Osteoblast (primary cell): ENCODE data around the gene UBFD1. TPM values are rescaled to one million over a fixed set of nuclear protein-coding genes. Genes with fewer than 3 reads are reported as not detected.

Experiments used
- DNase-seq: peaks from one replicate; pipeline ENCODE4 v3.0.0; 2011; ENCODE audit warnings: low spot score, mixed read lengths; ENCODE audit not compliant: insufficient read length; ENCODE audit errors: missing footprints
- H2AFZ ChIP-seq: 2 replicates; pipeline ENCODE4 v1.6.0; 2011; ENCODE audit warnings: mild to moderate bottlenecking, low read length
- H3K27ac ChIP-seq: 2 replicates; pipeline ENCODE4 v1.5.1; 2011; ENCODE audit warnings: mild to moderate bottlenecking, low read depth, low read length, moderate library complexity
- H3K27me3 ChIP-seq: 2 replicates; pipeline ENCODE4 v1.6.0; 2012; ENCODE audit warnings: mild to moderate bottlenecking, control low read depth, inconsistent platforms, low read length, moderate library complexity; ENCODE audit not compliant: insufficient read depth
- H3K36me3 ChIP-seq: 2 replicates; pipeline ENCODE4 v1.5.1; 2011; ENCODE audit warnings: mild to moderate bottlenecking, low read length, control low read depth, moderate library complexity; ENCODE audit not compliant: insufficient read depth
- H3K4me1 ChIP-seq: 2 replicates; pipeline ENCODE4 v1.5.1; 2011; ENCODE audit warnings: mild to moderate bottlenecking, low read length, control low read depth, moderate library complexity; ENCODE audit not compliant: insufficient read depth
- H3K4me2 ChIP-seq: 2 replicates; pipeline ENCODE4 v1.6.0; 2011; ENCODE audit warnings: mild to moderate bottlenecking, low read length; ENCODE audit not compliant: insufficient read depth
- H3K4me3 ChIP-seq: fragments of 200-600 bp; sonication (generic); 3 replicates; pipeline ENCODE4 v1.5.1; 2012; ENCODE audit warnings: mild to moderate bottlenecking, low read length, inconsistent platforms; ENCODE audit not compliant: insufficient read depth
- H3K79me2 ChIP-seq: 2 replicates; pipeline ENCODE4 v1.6.0; 2012; ENCODE audit warnings: mild to moderate bottlenecking, low read length, control low read depth, inconsistent platforms; ENCODE audit not compliant: insufficient read depth
- H3K9me3 ChIP-seq: 2 replicates; pipeline ENCODE4 v1.5.1; 2011; ENCODE audit warnings: low read depth, low read length, control low read depth
- H4K20me1 ChIP-seq: 2 replicates; pipeline ENCODE4 v1.6.0; 2012; ENCODE audit warnings: mild to moderate bottlenecking, low read length, control low read depth; ENCODE audit not compliant: insufficient read depth
- total RNA-seq: library from RNA; depleted of rRNA; stranded (reverse); fragments of >200 nt; gene quantifications from 2 replicates; pipeline ENCODE4 v1.2.3, GENCODE V29; 2012
- TF ChIP-seq, protein P1 (sequence below): IDR thresholded peaks from 2 replicates; pipeline ENCODE4 v1.5.1; 2011; ENCODE audit warnings: mild to moderate bottlenecking, low read depth, low read length, moderate library complexity; ENCODE audit errors: extremely low read depth

The UBFD1 gene
- total RNA-seq, 1 donor = 109 TPM

DNA sequence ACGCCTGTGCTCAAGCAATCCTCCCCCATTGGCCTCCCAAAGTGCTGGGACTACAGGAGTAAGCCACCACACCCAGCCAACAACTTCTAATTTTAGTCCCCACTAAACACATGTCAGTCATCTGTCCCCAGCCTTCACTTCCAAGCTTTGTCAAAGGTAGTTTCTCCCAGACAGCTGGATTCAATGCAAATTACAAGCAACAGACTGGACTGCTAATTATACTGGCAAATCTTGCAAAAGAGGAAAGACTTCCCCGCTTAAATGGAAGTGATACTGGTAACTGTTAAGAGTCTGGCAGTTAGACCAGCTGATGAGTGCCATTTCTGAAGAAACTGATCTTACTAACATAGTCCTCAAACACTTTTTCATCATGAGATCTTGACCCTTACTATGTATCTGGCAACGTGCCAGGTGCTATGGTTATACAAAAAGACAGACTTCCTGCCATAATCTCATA is 39.1 kb upstream of the UBFD1 start:
- no peaks in the 10 kb centered on the region for H3K79me2 ChIP-seq
- TF ChIP-seq, protein P1, sequence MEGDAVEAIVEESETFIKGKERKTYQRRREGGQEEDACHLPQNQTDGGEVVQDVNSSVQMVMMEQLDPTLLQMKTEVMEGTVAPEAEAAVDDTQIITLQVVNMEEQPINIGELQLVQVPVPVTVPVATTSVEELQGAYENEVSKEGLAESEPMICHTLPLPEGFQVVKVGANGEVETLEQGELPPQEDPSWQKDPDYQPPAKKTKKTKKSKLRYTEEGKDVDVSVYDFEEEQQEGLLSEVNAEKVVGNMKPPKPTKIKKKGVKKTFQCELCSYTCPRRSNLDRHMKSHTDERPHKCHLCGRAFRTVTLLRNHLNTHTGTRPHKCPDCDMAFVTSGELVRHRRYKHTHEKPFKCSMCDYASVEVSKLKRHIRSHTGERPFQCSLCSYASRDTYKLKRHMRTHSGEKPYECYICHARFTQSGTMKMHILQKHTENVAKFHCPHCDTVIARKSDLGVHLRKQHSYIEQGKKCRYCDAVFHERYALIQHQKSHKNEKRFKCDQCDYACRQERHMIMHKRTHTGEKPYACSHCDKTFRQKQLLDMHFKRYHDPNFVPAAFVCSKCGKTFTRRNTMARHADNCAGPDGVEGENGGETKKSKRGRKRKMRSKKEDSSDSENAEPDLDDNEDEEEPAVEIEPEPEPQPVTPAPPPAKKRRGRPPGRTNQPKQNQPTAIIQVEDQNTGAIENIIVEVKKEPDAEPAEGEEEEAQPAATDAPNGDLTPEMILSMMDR = no peak
- H3K4me2 ChIP-seq = no peak overlapping the region
- no peaks in the 10 kb centered on the region for H3K4me1 ChIP-seq
- no peak for DNase-seq
- no peaks in the 10 kb centered on the region for H4K20me1 ChIP-seq
- no peaks in the 10 kb centered on the region for H3K27me3 ChIP-seq
- H3K27ac ChIP-seq = no peak overlapping the region
- no peak overlapping the region for H3K4me3 ChIP-seq
- peaks cover 27% of the 10 kb centered on the region for H3K36me3 ChIP-seq
- no peak overlapping the region for H2AFZ ChIP-seq
- H3K9me3 ChIP-seq = no peaks in the 10 kb centered on the region

DNA sequence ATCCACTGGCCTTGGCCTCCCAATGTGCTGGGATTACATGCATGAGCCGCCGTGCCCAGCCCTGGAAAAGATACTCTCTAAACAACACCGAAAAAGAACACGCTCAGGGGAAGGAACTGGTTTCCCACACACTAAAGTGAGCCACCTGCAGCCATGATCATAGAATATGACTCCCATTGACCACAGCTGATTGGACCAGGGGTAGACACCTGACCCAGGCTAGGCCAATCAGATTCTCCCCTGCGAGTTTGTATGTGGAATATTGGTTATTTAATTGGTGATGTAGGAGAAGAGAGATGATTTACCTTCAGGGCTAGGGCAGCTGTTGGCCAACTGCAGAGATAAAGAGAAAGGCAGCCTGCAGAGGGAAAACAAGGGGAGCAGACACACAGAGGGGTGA is 38.2 kb upstream of the UBFD1 start:
- TF ChIP-seq, protein P1 = no peak
- peaks cover 35% of the 10 kb centered on the region for H3K36me3 ChIP-seq
- no peak for DNase-seq
- H3K4me1 ChIP-seq = no peaks in the 10 kb centered on the region
- H3K4me2 ChIP-seq = no peak overlapping the region
- H3K79me2 ChIP-seq = no peaks in the 10 kb centered on the region
- H4K20me1 ChIP-seq = no peaks in the 10 kb centered on the region
- H3K9me3 ChIP-seq = no peaks in the 10 kb centered on the region
- no peak overlapping the region for H3K4me3 ChIP-seq
- no peak overlapping the region for H2AFZ ChIP-seq
- no peaks in the 10 kb centered on the region for H3K27me3 ChIP-seq
- H3K27ac ChIP-seq = no peak overlapping the region

DNA sequence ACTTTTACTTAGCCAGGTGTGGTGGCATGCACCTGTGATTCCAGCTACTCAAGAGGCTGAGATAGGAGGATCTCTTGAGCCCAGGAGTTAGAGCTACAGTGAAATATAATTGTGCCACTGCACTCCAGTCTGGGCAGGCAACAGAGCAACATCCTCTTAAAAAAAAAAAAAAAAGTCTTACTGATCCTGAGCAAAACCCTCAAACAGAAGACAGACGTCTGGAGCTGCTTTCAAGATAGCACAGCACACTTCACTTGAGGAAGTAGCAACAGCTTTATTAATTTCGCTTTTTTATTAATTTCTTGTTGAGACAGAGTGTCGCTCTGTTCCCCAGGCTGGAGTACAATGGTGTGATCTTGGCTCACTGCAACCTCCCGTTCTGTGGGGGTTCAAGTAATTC is 37.0 kb upstream of the UBFD1 start:
- TF ChIP-seq, protein P1 = no peak
- DNase-seq = no peak
- H3K79me2 ChIP-seq = no peaks in the 10 kb centered on the region
- H3K27ac ChIP-seq = no peak overlapping the region
- no peak overlapping the region for H2AFZ ChIP-seq
- H4K20me1 ChIP-seq = no peaks in the 10 kb centered on the region
- no peak overlapping the region for H3K4me3 ChIP-seq
- no peaks in the 10 kb centered on the region for H3K4me1 ChIP-seq
- H3K4me2 ChIP-seq = no peak overlapping the region
- peaks cover 38% of the 10 kb centered on the region for H3K36me3 ChIP-seq
- H3K9me3 ChIP-seq = no peaks in the 10 kb centered on the region
- H3K27me3 ChIP-seq = no peaks in the 10 kb centered on the region

DNA sequence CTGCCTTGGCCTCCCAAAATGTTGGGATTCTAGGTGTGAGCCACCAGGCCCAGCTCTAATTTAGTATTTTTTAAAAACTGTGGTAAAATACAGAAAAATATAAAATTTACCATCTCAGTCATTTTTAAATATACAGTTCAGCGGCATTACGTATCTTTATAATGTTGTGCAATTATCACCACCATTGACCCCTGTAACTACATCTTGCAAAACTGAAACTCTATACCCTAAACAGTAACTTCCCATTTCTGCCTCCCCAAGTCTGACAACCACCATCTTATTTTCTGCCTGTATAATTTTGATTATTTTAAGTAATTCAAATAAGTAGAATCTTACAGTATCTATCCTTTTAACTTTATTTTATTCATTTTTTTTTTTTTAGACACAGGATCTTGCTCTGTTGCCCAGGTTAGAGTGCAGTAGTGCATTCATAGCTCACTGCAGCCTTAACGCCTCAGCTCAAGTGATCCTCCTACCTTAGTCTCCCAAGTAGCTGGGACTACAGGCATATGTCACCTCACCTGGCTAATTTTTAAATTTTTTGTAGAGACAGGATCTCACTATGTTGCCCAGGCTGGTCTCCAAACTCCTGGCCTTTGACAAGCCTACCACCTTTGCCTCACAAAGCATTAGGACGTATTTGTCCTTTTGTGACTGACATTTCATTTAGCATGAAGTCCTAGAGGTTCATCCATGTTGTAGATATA is 36.3 kb upstream of the UBFD1 start:
- Histone ChIP-seq H3K4me2 (no peak overlapping the region), H2AFZ (no peak overlapping the region), H4K20me1 (no peaks in the 10 kb centered on the region), H3K4me1 (no peaks in the 10 kb centered on the region), H3K79me2 (no peaks in the 10 kb centered on the region), H3K4me3 (no peak overlapping the region), H3K36me3 (peaks cover 38% of the 10 kb centered on the region), H3K27ac (no peak overlapping the region), H3K9me3 (no peaks in the 10 kb centered on the region), H3K27me3 (no peaks in the 10 kb centered on the region)
- TF ChIP-seq, protein P1 = no peak
- DNase-seq = no peak
